Measurements from ENCODE around the gene RGL3. TPM values are rescaled to one million over a fixed set of nuclear protein-coding genes. Genes with fewer than 3 reads are reported as not detected.

The RGL3 gene
- total RNA-seq, 1 donor from 2014 or later, result 0.49 TPM

DNA sequence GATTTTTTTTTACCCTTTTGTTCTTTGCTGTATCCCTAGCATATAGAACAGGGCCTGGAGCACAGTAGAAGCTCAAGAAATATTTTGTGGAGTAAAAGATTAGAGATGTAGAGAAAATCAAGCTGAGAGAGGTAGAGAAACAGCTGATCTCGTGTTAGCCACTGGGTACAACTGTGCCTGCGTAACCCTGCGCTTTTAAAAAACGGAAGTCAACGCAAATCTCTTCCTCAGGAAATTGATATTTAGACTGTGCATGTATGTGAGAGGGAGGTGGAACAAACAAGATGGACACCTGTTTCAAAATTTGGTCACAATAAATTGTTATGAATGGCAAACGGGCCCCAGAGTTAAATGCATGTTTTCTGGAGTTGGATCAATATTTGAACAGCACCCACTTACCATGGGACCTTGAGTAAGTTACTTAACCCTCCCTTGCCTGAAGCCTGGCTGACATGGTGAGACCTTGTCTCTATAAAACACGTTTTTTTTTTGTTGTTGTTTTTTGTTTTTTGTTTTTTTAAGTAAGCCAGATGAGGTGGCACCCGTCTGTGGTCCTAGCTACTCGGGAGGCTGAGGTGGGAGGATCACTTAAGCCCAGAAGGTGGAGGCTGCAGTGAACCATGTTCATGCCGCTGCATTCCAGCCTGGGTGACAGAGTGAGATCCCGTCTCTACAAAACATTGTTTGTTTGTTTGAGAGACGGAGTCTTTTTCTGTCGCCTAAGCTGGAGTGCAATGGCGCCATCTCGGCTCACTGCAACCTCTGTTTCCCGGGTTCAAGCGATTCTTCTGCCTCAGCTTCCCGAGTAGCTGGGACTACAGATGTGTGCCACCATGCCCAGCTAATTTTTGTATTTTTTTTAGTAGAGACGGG is 31.7 kb downstream of the RGL3 start:
- H3K36me3 Mint-ChIP-seq, result no peaks in the 10 kb centered on the region
- Histone ChIP-seq H3K27me3 (peaks cover 17% of the 10 kb centered on the region), H4K20me1 (ENCODE audit: low read depth) (peaks cover 9% of the 10 kb centered on the region), H3K36me3 (no peaks in the 10 kb centered on the region), H3K4me1 (no peaks in the 10 kb centered on the region), H2AFZ (replicated peaks) (no peak overlapping the region), H3K9me3 (ENCODE audit: low read depth) (no peaks in the 10 kb centered on the region), H3K4me2 (no peak overlapping the region), H3K9ac (no peak overlapping the region), H3K79me2 (ENCODE audit: low read depth) (no peaks in the 10 kb centered on the region), H3K4me3 (no peak overlapping the region), H3F3A (ENCODE audit: low read depth) (peaks cover 25% of the 10 kb centered on the region), H3K27ac (no peak overlapping the region)
- TF ChIP-seq, protein P1, sequence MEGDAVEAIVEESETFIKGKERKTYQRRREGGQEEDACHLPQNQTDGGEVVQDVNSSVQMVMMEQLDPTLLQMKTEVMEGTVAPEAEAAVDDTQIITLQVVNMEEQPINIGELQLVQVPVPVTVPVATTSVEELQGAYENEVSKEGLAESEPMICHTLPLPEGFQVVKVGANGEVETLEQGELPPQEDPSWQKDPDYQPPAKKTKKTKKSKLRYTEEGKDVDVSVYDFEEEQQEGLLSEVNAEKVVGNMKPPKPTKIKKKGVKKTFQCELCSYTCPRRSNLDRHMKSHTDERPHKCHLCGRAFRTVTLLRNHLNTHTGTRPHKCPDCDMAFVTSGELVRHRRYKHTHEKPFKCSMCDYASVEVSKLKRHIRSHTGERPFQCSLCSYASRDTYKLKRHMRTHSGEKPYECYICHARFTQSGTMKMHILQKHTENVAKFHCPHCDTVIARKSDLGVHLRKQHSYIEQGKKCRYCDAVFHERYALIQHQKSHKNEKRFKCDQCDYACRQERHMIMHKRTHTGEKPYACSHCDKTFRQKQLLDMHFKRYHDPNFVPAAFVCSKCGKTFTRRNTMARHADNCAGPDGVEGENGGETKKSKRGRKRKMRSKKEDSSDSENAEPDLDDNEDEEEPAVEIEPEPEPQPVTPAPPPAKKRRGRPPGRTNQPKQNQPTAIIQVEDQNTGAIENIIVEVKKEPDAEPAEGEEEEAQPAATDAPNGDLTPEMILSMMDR (IDR thresholded peaks at IDR 0.05), result no peak
- TF ChIP-seq EZH2 (IDR thresholded peaks at IDR 0.05) (no peak), EZH2phosphoT487 (IDR thresholded peaks at IDR 0.05) (no peak)
- DNase-seq (ENCODE audit: low spot score), result no peak
- H3K4me3 Mint-ChIP-seq, result no peak overlapping the region
- H3K9me3 Mint-ChIP-seq, result no peaks in the 10 kb centered on the region
- no peak overlapping the region for H3K27ac Mint-ChIP-seq
- H3K27me3 Mint-ChIP-seq (ENCODE audit: insufficient read depth, low read depth), result peaks cover 22% of the 10 kb centered on the region
- peaks cover 9% of the 10 kb centered on the region for H3K4me1 Mint-ChIP-seq

DNA sequence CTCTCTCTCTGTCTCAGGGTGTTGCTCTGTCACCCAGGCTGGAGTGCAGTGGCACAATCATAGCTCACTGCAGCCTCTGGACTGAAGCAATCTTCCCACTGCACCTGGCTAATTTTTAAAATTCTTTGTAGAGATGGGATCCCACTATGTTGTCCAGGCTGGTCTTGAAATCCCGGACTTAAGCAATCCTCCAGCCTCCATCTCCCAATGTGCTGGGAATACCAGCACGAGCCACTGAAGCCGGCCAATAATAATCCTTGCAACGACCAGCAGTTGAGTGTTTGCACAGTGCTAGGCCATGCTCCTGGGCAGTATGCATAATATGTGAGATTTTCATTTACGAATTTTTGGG is 34.4 kb downstream of the RGL3 start:
- Histone ChIP-seq H3K4me1 (no peaks in the 10 kb centered on the region), H3K79me2 (ENCODE audit: low read depth) (no peaks in the 10 kb centered on the region), H3F3A (ENCODE audit: low read depth) (peaks cover 49% of the 10 kb centered on the region), H2AFZ (replicated peaks) (no peak overlapping the region), H3K27ac (no peak overlapping the region), H3K27me3 (peaks cover 23% of the 10 kb centered on the region), H3K9me3 (ENCODE audit: low read depth) (no peaks in the 10 kb centered on the region), H4K20me1 (ENCODE audit: low read depth) (peaks cover 15% of the 10 kb centered on the region), H3K9ac (no peak overlapping the region), H3K36me3 (no peaks in the 10 kb centered on the region), H3K4me2 (peak overlapping the region; percentile 75), H3K4me3 (no peak overlapping the region)
- Mint-ChIP-seq H3K36me3 (no peaks in the 10 kb centered on the region), H3K4me1 (peaks cover 22% of the 10 kb centered on the region), H3K9me3 (no peaks in the 10 kb centered on the region), H3K27ac (no peak overlapping the region), H3K27me3 (ENCODE audit: insufficient read depth, low read depth) (peaks cover 33% of the 10 kb centered on the region), H3K4me3 (peak overlapping the region; percentile 77)
- no peak for DNase-seq (ENCODE audit: low spot score)
- TF ChIP-seq, protein P1 (IDR thresholded peaks at IDR 0.05), result no peak
- TF ChIP-seq EZH2phosphoT487 (IDR thresholded peaks at IDR 0.05), result no peak

DNA sequence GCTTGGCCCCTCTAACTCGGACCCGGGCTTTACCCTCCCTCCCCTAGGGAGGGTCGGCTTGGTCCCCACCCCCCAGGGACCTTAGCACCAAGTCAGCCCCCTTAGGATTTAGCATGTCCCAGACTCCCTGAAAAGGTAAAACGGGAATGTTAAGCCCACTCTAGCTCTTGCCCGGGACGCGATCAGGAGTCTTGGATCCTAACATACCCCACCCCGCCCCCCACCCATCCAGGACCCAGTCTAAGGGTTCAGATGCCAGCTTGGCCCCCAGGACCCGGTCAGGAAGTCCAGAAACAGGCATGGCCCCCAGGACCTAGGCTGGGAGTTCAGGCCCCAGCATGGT is 35.4 kb downstream of the RGL3 start:
- Mint-ChIP-seq H3K4me1 (peaks cover 23% of the 10 kb centered on the region), H3K9me3 (no peaks in the 10 kb centered on the region), H3K27me3 (ENCODE audit: insufficient read depth, low read depth) (peaks cover 33% of the 10 kb centered on the region), H3K4me3 (peak overlapping the region; percentile 77), H3K27ac (no peak overlapping the region), H3K36me3 (no peaks in the 10 kb centered on the region)
- Histone ChIP-seq H3F3A (ENCODE audit: low read depth) (peaks cover 54% of the 10 kb centered on the region), H3K36me3 (no peaks in the 10 kb centered on the region), H3K9ac (no peak overlapping the region), H3K27ac (no peak overlapping the region), H3K27me3 (peaks cover 23% of the 10 kb centered on the region), H2AFZ (replicated peaks) (no peak overlapping the region), H3K79me2 (ENCODE audit: low read depth) (no peaks in the 10 kb centered on the region), H3K4me1 (no peaks in the 10 kb centered on the region), H3K4me2 (peak overlapping the region; percentile 75), H3K9me3 (ENCODE audit: low read depth) (no peaks in the 10 kb centered on the region), H3K4me3 (peak overlapping the region; percentile 51), H4K20me1 (ENCODE audit: low read depth) (peaks cover 15% of the 10 kb centered on the region)
- peak; percentile 41 for DNase-seq (ENCODE audit: low spot score)
- no peak for TF ChIP-seq EZH2 (IDR thresholded peaks at IDR 0.05)
- TF ChIP-seq EZH2phosphoT487 (IDR thresholded peaks at IDR 0.05), result no peak
- TF ChIP-seq, protein P1 (IDR thresholded peaks at IDR 0.05), result no peak
